Activated naive CD4-positive, alpha-beta T cell treated with anti-CD3 and anti-CD28 coated beads, Interleukin-2, amount 10 ng/mL, durations not matched to agents 7 days and 5 days (primary cell): ENCODE results near the gene GGACT.
A peak's percentile ranks its signal among the peaks of the same experiment; 100 is the strongest.

Source experiments
- CTCF ChIA-PET: fragments of 350-600 bp; sonication (Branson Sonifier 250); formaldehyde crosslinking; loops from one replicate; lab custom pipeline; 2021; ENCODE audit warnings: antibody characterized with exemption; lab: Charles Lee
- DNase-seq: peaks from one replicate; pipeline ENCODE4 v3.0.0-alpha.2; 2020
- H3K27ac Mint-ChIP-seq: one replicate; pipeline ENCODE4 v1.8.0; 2021; ENCODE audit warnings: mild to moderate bottlenecking, moderate library complexity, mixed read lengths
- H3K27me3 Mint-ChIP-seq: one replicate; pipeline ENCODE4 v1.8.0; 2021; ENCODE audit warnings: mild to moderate bottlenecking, mixed read lengths
- H3K36me3 Mint-ChIP-seq: one replicate; pipeline ENCODE4 v1.8.0; 2021; ENCODE audit warnings: mixed read lengths
- H3K4me1 Mint-ChIP-seq: one replicate; pipeline ENCODE4 v1.8.0; 2021; ENCODE audit warnings: mixed read lengths
- H3K4me3 Mint-ChIP-seq: one replicate; pipeline ENCODE4 v1.8.0; 2021; ENCODE audit warnings: mild to moderate bottlenecking, moderate library complexity, mixed read lengths
- H3K9me3 Mint-ChIP-seq: one replicate; pipeline ENCODE4 v1.8.0; 2021; ENCODE audit warnings: mixed read lengths

The GGACT gene

DNA sequence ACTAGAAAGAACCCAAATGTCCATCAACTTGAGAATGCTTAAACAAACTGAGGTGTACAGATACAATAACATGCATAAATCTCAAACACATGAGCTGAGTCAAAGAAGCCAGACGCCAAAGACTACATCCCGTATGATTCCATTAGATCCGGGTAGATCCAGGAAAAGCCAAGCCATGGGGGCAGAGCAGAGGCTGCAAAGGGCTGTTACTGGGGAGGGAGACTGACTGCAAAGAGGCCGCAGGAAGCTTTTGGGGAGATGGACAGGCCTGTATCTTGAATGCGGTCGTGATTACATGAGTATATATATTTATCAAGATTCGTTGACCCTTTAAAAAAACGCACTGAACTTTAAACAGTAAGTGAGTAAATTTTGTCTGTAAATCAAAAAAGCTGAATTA is 28.7 kb downstream of the GGACT start:
- DNase-seq, result no peak
- CTCF ChIA-PET, result interaction anchor here (1.3 to 2.1 kb wide), 2 partner anchors 13 to 14 kb away, joined by 3 to 14 read pairs; no protein-coding TSS in a partner anchor
- no peaks in the 10 kb centered on the region for H3K4me1 Mint-ChIP-seq
- no peak overlapping the region for H3K4me3 Mint-ChIP-seq
- H3K9me3 Mint-ChIP-seq, result no peaks in the 10 kb centered on the region
- no peak overlapping the region for H3K27ac Mint-ChIP-seq
- no peaks in the 10 kb centered on the region for H3K36me3 Mint-ChIP-seq
- peaks cover 8% of the 10 kb centered on the region for H3K27me3 Mint-ChIP-seq

DNA sequence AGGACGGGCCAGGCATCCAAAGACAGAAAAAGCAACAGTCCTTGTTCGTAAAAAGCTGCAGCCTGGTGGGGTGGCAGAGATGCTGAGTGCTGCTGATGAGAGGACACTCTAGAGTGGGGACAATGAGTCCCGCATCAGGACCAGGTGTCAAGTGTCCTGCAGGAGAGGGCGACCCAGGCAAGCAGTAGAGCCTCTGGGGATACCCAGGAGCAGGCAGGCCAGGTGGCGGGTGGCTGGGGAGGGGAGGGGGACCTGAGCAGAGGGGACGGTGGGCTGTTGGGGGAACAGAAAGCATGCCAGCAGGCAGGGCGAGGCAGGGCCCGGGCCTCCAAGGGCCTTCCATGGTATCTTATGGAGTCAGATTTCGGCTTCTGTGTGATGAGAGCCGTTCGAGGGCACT is 35.8 kb downstream of the GGACT start:
- peaks cover 4% of the 10 kb centered on the region for H3K27me3 Mint-ChIP-seq
- H3K9me3 Mint-ChIP-seq, result no peaks in the 10 kb centered on the region
- no peaks in the 10 kb centered on the region for H3K36me3 Mint-ChIP-seq
- no peak overlapping the region for H3K27ac Mint-ChIP-seq
- no peaks in the 10 kb centered on the region for H3K4me1 Mint-ChIP-seq
- no peak for DNase-seq
- no peak overlapping the region for H3K4me3 Mint-ChIP-seq
- CTCF ChIA-PET, result no interaction called here

GRCh38 chr13:100549316-100549715 is 39.3 kb downstream of the GGACT start:
- Mint-ChIP-seq H3K27me3 (no peaks in the 10 kb centered on the region), H3K27ac (no peak overlapping the region), H3K9me3 (no peaks in the 10 kb centered on the region), H3K4me3 (no peak overlapping the region), H3K36me3 (no peaks in the 10 kb centered on the region), H3K4me1 (no peaks in the 10 kb centered on the region)
- CTCF ChIA-PET, result no interaction called here
- no peak for DNase-seq

DNA sequence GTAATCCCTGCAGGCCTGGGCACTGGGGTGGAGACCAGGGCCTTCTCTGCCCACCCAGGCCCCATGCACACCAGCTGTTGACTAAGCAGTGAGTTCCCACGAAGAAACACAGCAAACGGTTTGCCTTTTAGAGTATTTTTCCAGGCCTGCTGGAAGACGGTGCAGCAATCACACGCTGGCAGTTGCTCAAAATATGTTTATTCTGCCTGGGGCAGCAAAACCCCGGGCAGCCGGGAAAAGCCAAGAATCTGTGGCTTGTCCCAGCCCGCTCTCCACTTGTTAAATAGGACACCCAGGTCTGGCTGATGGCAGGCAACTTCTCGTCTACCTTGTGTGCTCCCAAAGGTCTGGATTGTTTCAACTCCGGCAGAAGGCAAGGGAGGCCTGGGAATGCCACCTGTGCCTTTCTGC is 40.8 kb downstream of the GGACT start:
- Mint-ChIP-seq H3K4me3 (no peak overlapping the region), H3K9me3 (no peaks in the 10 kb centered on the region), H3K27ac (no peak overlapping the region), H3K4me1 (peaks cover 2% of the 10 kb centered on the region), H3K27me3 (no peaks in the 10 kb centered on the region), H3K36me3 (no peaks in the 10 kb centered on the region)
- no peak for DNase-seq
- CTCF ChIA-PET, result no interaction called here

GRCh38 chr13:100546713-100547405 is 41.7 kb downstream of the GGACT start:
- CTCF ChIA-PET, result no interaction called here
- Mint-ChIP-seq H3K36me3 (no peaks in the 10 kb centered on the region), H3K9me3 (no peaks in the 10 kb centered on the region), H3K27me3 (peaks cover 4% of the 10 kb centered on the region), H3K4me3 (no peak overlapping the region), H3K4me1 (peaks cover 9% of the 10 kb centered on the region), H3K27ac (no peak overlapping the region)
- no peak for DNase-seq

- no peaks in the 10 kb centered on the region for H3K9me3 Mint-ChIP-seq
- H3K27ac Mint-ChIP-seq, result no peak overlapping the region
- H3K36me3 Mint-ChIP-seq, result no peaks in the 10 kb centered on the region
- CTCF ChIA-PET, result no interaction called here
- peaks cover 4% of the 10 kb centered on the region for H3K27me3 Mint-ChIP-seq
- DNase-seq, result no peak
- no peak overlapping the region for H3K4me3 Mint-ChIP-seq
- peaks cover 10% of the 10 kb centered on the region for H3K4me1 Mint-ChIP-seq
These were observed 42.9 kb downstream of the GGACT start for GRCh38 chr13:100545684-100546061.

- peaks cover 10% of the 10 kb centered on the region for H3K4me1 Mint-ChIP-seq
- H3K4me3 Mint-ChIP-seq, result no peak overlapping the region
- H3K36me3 Mint-ChIP-seq, result peaks cover 2% of the 10 kb centered on the region
- CTCF ChIA-PET, result no interaction called here
- no peaks in the 10 kb centered on the region for H3K9me3 Mint-ChIP-seq
- no peak for DNase-seq
- no peak overlapping the region for H3K27ac Mint-ChIP-seq
- H3K27me3 Mint-ChIP-seq, result peaks cover 4% of the 10 kb centered on the region
These were observed 43.5 kb downstream of the GGACT start for GRCh38 chr13:100544866-100545683.

GRCh38 chr13:100543872-100544602 is 44.6 kb downstream of the GGACT start:
- no peaks in the 10 kb centered on the region for H3K9me3 Mint-ChIP-seq
- peaks cover 2% of the 10 kb centered on the region for H3K36me3 Mint-ChIP-seq
- CTCF ChIA-PET, result interaction anchor here (2.0 to 2.7 kb wide), 2 partner anchors 29 to 887 kb away, joined by 5 to 8 read pairs; no protein-coding TSS in a partner anchor
- no peak for DNase-seq
- peaks cover 16% of the 10 kb centered on the region for H3K4me1 Mint-ChIP-seq
- no peak overlapping the region for H3K4me3 Mint-ChIP-seq
- H3K27me3 Mint-ChIP-seq, result peaks cover 4% of the 10 kb centered on the region
- H3K27ac Mint-ChIP-seq, result no peak overlapping the region

DNA sequence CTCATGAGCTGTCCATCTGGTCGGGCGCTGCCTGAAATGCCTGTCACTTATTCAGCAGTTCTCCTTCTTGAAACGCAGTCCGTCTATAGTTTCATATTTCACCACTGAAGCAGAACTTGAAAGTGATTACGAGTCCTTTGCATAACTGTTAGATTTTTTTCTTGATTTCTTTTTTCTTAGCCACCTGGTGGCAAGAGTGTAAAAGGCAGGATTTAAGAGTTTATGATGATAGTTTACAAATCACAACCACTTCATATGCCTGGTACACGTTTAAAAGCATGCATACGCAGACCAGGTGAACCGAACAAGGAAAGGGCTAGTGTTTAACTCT is 45.8 kb downstream of the GGACT start:
- Mint-ChIP-seq H3K9me3 (no peaks in the 10 kb centered on the region), H3K27ac (no peak overlapping the region), H3K36me3 (peaks cover 2% of the 10 kb centered on the region), H3K27me3 (peaks cover 4% of the 10 kb centered on the region), H3K4me1 (peaks cover 28% of the 10 kb centered on the region), H3K4me3 (no peak overlapping the region)
- CTCF ChIA-PET, result interaction anchor here (2.0 to 2.7 kb wide), 2 partner anchors 28 to 886 kb away, joined by 5 to 8 read pairs; no protein-coding TSS in a partner anchor
- DNase-seq, result peak; percentile 31

- no peak for DNase-seq
- H3K4me1 Mint-ChIP-seq, result peaks cover 34% of the 10 kb centered on the region
- H3K4me3 Mint-ChIP-seq, result no peak overlapping the region
- H3K27me3 Mint-ChIP-seq, result peaks cover 7% of the 10 kb centered on the region
- CTCF ChIA-PET, result interaction anchor here (0.8 to 2.7 kb wide), 3 partner anchors 27 to 885 kb away, joined by 3 to 8 read pairs (median 5); no protein-coding TSS in a partner anchor
- peaks cover 3% of the 10 kb centered on the region for H3K36me3 Mint-ChIP-seq
- no peak overlapping the region for H3K27ac Mint-ChIP-seq
- H3K9me3 Mint-ChIP-seq, result no peaks in the 10 kb centered on the region
These were observed 46.4 kb downstream of the GGACT start for GRCh38 chr13:100541897-100542825.

GRCh38 chr13:100540621-100541020 is 48.0 kb downstream of the GGACT start:
- Mint-ChIP-seq H3K27me3 (peaks cover 13% of the 10 kb centered on the region), H3K9me3 (no peaks in the 10 kb centered on the region), H3K4me3 (no peak overlapping the region), H3K36me3 (peaks cover 3% of the 10 kb centered on the region), H3K4me1 (peaks cover 38% of the 10 kb centered on the region), H3K27ac (no peak overlapping the region)
- DNase-seq, result no peak
- CTCF ChIA-PET, result interaction anchor here (1.0 kb wide), 1 partner anchor 640 kb away, joined by 3 read pairs; no protein-coding TSS in a partner anchor

GRCh38 chr13:100537951-100538462 is 50.6 kb downstream of the GGACT start:
- Mint-ChIP-seq H3K4me1 (peaks cover 38% of the 10 kb centered on the region), H3K4me3 (no peak overlapping the region), H3K27ac (peak overlapping the region; percentile 13), H3K9me3 (no peaks in the 10 kb centered on the region), H3K36me3 (peaks cover 3% of the 10 kb centered on the region), H3K27me3 (peaks cover 13% of the 10 kb centered on the region)
- CTCF ChIA-PET, result no interaction called here
- no peak for DNase-seq

GRCh38 chr13:100537486-100537885 is 51.1 kb downstream of the GGACT start:
- H3K27ac Mint-ChIP-seq, result no peak overlapping the region
- CTCF ChIA-PET, result no interaction called here
- peaks cover 3% of the 10 kb centered on the region for H3K36me3 Mint-ChIP-seq
- H3K4me3 Mint-ChIP-seq, result no peak overlapping the region
- peaks cover 13% of the 10 kb centered on the region for H3K27me3 Mint-ChIP-seq
- no peak for DNase-seq
- peaks cover 34% of the 10 kb centered on the region for H3K4me1 Mint-ChIP-seq
- H3K9me3 Mint-ChIP-seq, result no peaks in the 10 kb centered on the region
